T-helper 9 cell (primary cell): Measurements from ENCODE around the gene PCDHGC5.

Experiments
- DNase-seq: peaks from one replicate; pipeline ENCODE4 v3.0.0-alpha.2; 2020

PCDHGC5 gene

GRCh38 chr5:141534492-141535213, 45.8 kb downstream of the PCDHGC5 start:
- DNase-seq: no peak
